HG03103 (cell line): Measurements from ENCODE around the gene HOXB7.

Experiments used
- ATAC-seq: cut with Tn5 transposase; IDR thresholded peaks from one replicate; pipeline ENCODE4 v1.9.1; 2021; ENCODE audit warnings: low read depth; ENCODE audit not compliant: unreplicated experiment

HOXB7 gene

GRCh38 chr17:48624544-48625494 lies 14.0 kb upstream of the HOXB7 start:
- no peak for ATAC-seq

- ATAC-seq, result no peak
Measured at GRCh38 chr17:48624118-48624517, 13.3 kb upstream of the HOXB7 start.

- ATAC-seq, result no peak
Measured at GRCh38 chr17:48623583-48623982, 12.8 kb upstream of the HOXB7 start.

- ATAC-seq, result no peak
Measured at GRCh38 chr17:48622857-48623256, 12.0 kb upstream of the HOXB7 start.

GRCh38 chr17:48621410-48622392 lies 10.9 kb upstream of the HOXB7 start:
- ATAC-seq, result no peak

- no peak for ATAC-seq
Measured at GRCh38 chr17:48620461-48621139, 9.8 kb upstream of the HOXB7 start.

GRCh38 chr17:48619826-48620449 lies 9.1 kb upstream of the HOXB7 start:
- ATAC-seq, result no peak

- no peak for ATAC-seq
Measured at GRCh38 chr17:48618256-48618896, 7.6 kb upstream of the HOXB7 start.

- ATAC-seq, result no peak
Measured at GRCh38 chr17:48617471-48618255, 6.8 kb upstream of the HOXB7 start.

GRCh38 chr17:48616717-48617470 lies 6.1 kb upstream of the HOXB7 start:
- no peak for ATAC-seq

GRCh38 chr17:48615963-48616716 lies 5.3 kb upstream of the HOXB7 start:
- no peak for ATAC-seq

- ATAC-seq, result no peak
Measured at GRCh38 chr17:48615047-48615962, 4.5 kb upstream of the HOXB7 start, which contains the start of gene HOXB8. TSS of gene HOXB8 (minus strand) at chr17:48615292. CDS start at chr17:48614704, 588 bp downstream.

GRCh38 chr17:48613862-48614694 lies 3.3 kb upstream of the HOXB7 start:
- no peak for ATAC-seq

- no peak for ATAC-seq
Measured at GRCh38 chr17:48612854-48613691, 2.3 kb upstream of the HOXB7 start.

- no peak for ATAC-seq
Measured at GRCh38 chr17:48612456-48612853, 1.6 kb upstream of the HOXB7 start.
